GM23338 (cell line): Measurements from ENCODE around the gene PPP2R2B. TPM values are rescaled to one million over a fixed set of nuclear protein-coding genes. Genes with fewer than 3 reads are reported as not detected.

Experiments used
- ATAC-seq: fragments of 200-7000 bp; cut with Tn5 transposase; 3 replicates; pipeline ENCODE4 v1.9.1; 2020
- DNase-seq: peaks from one replicate; pipeline ENCODE4 v3.0.0-alpha.2; 2015; ENCODE audit warnings: low spot score
- H2AFZ ChIP-seq: fragments of 200-600 bp; sonication (generic); 2 replicates; pipeline ENCODE4 v1.8.0; 2016; ENCODE audit warnings: antibody characterized with exemption, mild to moderate bottlenecking, moderate library complexity
- H3F3A ChIP-seq: fragments of 200-600 bp; sonication (generic); replicated peaks from 2 replicates; pipeline ENCODE4 v1.8.0; 2017; ENCODE audit warnings: antibody characterized with exemption, mixed run types, low read depth
- H3K27ac ChIP-seq: fragments of 200-600 bp; sonication (generic); 2 replicates; pipeline ENCODE4 v1.6.1; 2016; ENCODE audit warnings: low read depth
- H3K27me3 ChIP-seq: fragments of 200-600 bp; sonication (generic); 2 replicates; pipeline ENCODE4 v1.8.0; 2016; ENCODE audit warnings: mild to moderate bottlenecking, mixed run types, moderate library complexity; ENCODE audit not compliant: insufficient read depth
- H3K36me3 ChIP-seq: fragments of 200-600 bp; sonication (generic); 2 replicates; pipeline ENCODE4 v1.8.0; 2016; ENCODE audit warnings: mild to moderate bottlenecking; ENCODE audit not compliant: insufficient read depth
- H3K4me1 ChIP-seq: fragments of 200-600 bp; sonication (generic); 2 replicates; pipeline ENCODE4 v1.8.0; 2016; ENCODE audit warnings: mild to moderate bottlenecking, moderate library complexity; ENCODE audit not compliant: insufficient read depth
- H3K4me2 ChIP-seq: fragments of 200-600 bp; sonication (generic); 2 replicates; pipeline ENCODE4 v1.7.1; 2017; ENCODE audit warnings: mixed run types
- H3K4me3 ChIP-seq: fragments of 200-600 bp; sonication (generic); 2 replicates; pipeline ENCODE4 v1.6.1; 2016; ENCODE audit warnings: mixed run types
- H3K79me2 ChIP-seq: fragments of 200-600 bp; sonication (generic); replicated peaks from 2 replicates; pipeline ENCODE4 v1.8.0; 2017; ENCODE audit warnings: mild to moderate bottlenecking; ENCODE audit not compliant: insufficient read depth
- H3K9me2 ChIP-seq: fragments of 200-600 bp; sonication (generic); 2 replicates; pipeline ENCODE4 v1.8.0; 2017; ENCODE audit not compliant: insufficient read depth
- H4K20me1 ChIP-seq: fragments of 200-600 bp; sonication (generic); replicated peaks from 2 replicates; pipeline ENCODE4 v1.8.0; 2017; ENCODE audit warnings: mild to moderate bottlenecking; ENCODE audit not compliant: insufficient read depth
- H3K27ac Mint-ChIP-seq: 2 replicates; pipeline ENCODE4 v1.8.0; 2020; ENCODE audit warnings: inconsistent platforms, mild to moderate bottlenecking, moderate library complexity, mixed read lengths
- H3K27me3 Mint-ChIP-seq: 3 replicates; pipeline ENCODE4 v1.8.0; 2022; ENCODE audit warnings: low read depth, mild to moderate bottlenecking, moderate library complexity, mixed read lengths, inconsistent platforms; ENCODE audit not compliant: insufficient read depth, poor library complexity
- H3K36me3 Mint-ChIP-seq: 3 replicates; pipeline ENCODE4 v1.8.0; 2021; ENCODE audit warnings: low read depth, mild to moderate bottlenecking, inconsistent platforms, moderate library complexity, mixed read lengths
- H3K4me1 Mint-ChIP-seq: 3 replicates; pipeline ENCODE4 v1.8.0; 2020; ENCODE audit warnings: mild to moderate bottlenecking, inconsistent platforms, mixed read lengths
- H3K4me3 Mint-ChIP-seq: 3 replicates; pipeline ENCODE4 v1.8.0; 2021; ENCODE audit warnings: moderate library complexity, mild to moderate bottlenecking, inconsistent platforms, mixed read lengths
- H3K9me3 Mint-ChIP-seq: 3 replicates; pipeline ENCODE4 v1.8.0; 2020; ENCODE audit warnings: moderate library complexity, mild to moderate bottlenecking, inconsistent platforms, mixed read lengths
- CREB1 ChIP-seq: fragments of 250-450 bp; sonication (Bioruptor Pico); IDR thresholded peaks from 2 replicates; pipeline ENCODE4 v1.5.0; 2020; ENCODE audit warnings: low read depth, mild to moderate bottlenecking, moderate library complexity
- EZH2 ChIP-seq: fragments of 200-600 bp; sonication (generic); IDR thresholded peaks from one replicate; pipeline ENCODE4 v1.8.0; 2017; ENCODE audit warnings: antibody characterized with exemption, mild to moderate bottlenecking, low read depth; ENCODE audit not compliant: unreplicated experiment
- JUNB ChIP-seq: IDR thresholded peaks from one replicate; pipeline ENCODE4 v1.6.1; 2016; ENCODE audit warnings: antibody characterized with exemption; ENCODE audit not compliant: unreplicated experiment
- POLR2AphosphoS5 ChIP-seq: IDR thresholded peaks from 2 replicates; pipeline ENCODE4 v1.6.1; 2016; ENCODE audit warnings: antibody characterized with exemption, low read depth
- ZNF114 ChIP-seq: fragments of 250-450 bp; sonication (Bioruptor Pico); IDR thresholded peaks from 2 replicates; pipeline ENCODE4 v1.5.0; 2020; ENCODE audit warnings: mild to moderate bottlenecking, moderate library complexity
- ZNF331 ChIP-seq: fragments of 250-450 bp; sonication (Bioruptor Pico); IDR thresholded peaks from 2 replicates; pipeline ENCODE4 v1.5.0; 2020; ENCODE audit warnings: low read depth, mild to moderate bottlenecking, moderate library complexity
- polyA plus RNA-seq: library from polyadenylated mRNA; unstranded; fragments of >200 nt; fragmentation: Nextera tagmentation; extraction: Ambion mirVana; gene quantifications from 2 replicates; pipeline ENCODE4 v1.2.1, GENCODE V29; 2016
- total RNA-seq: library from RNA; depleted of rRNA; stranded (reverse); fragments of >200 nt; shearing (Covaris generic); gene quantifications from 2 replicates; pipeline ENCODE4 v1.2.3, GENCODE V29; 2014
- TF ChIP-seq, protein P1 (sequence below): IDR thresholded peaks from one replicate; pipeline ENCODE4 v1.6.1; 2018; ENCODE audit warnings: antibody characterized with exemption; ENCODE audit not compliant: unreplicated experiment
- TF ChIP-seq, protein P2 (sequence below), 2 experiments: fragments of 200-600 bp in 1 of 2; sonication (generic) in 1 of 2; conservative IDR thresholded peaks; 2 replicates each; pipeline versions ENCODE4 v1.5.1 to v1.6.1; 2016 to 2017; ENCODE audit warnings: antibody characterized with exemption in 2 of 2, low read depth in 2 of 2, mild to moderate bottlenecking in 2 of 2, moderate library complexity in 1 of 2
- TF ChIP-seq, protein P3 (sequence below): IDR thresholded peaks from 2 replicates; pipeline ENCODE4 v1.6.1; 2016; ENCODE audit warnings: antibody characterized with exemption

PPP2R2B gene
- total and polyA plus RNA-seq, 2 experiments from 2014 or later: 21.3 to 33.9 TPM

DNA sequence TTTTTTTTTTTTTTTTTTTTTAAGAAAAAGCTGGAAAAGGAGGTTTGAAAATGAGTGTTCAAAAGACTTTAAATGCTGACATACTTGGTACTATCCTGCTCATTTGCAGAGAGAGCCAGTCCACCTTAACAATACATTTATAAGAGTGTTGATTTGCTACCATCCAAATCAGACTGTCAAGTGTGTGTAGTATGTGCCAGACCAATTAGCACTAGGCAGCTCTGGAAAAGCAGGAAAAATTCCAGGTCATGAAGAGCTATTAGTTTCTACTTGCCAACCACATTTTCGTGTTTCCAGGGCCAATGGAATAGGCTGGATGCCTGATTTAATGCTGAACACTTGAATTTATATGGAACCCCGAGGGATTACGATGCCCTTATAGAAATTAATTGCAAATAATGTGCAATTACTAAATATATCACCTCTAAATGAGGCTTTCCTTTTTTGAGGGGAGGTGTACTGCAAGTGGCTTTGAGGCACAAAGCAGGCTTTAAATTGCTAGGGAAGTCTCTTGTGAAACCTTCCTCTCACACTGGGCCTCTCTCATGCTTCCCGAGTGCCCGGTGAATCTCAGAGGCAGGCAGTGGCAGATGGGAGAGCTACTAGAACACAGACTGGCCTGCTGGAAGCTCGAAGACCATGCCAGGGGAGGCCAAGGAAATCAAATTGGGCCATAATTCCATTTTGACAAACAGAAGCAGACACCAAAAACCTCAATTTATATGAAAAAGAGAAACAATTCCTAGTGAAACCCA lies 178.7 kb downstream of the PPP2R2B start:
- H3K27ac Mint-ChIP-seq: no peak overlapping the region; the same call in 1 of the 2 replicates
- TF ChIP-seq, protein P1, sequence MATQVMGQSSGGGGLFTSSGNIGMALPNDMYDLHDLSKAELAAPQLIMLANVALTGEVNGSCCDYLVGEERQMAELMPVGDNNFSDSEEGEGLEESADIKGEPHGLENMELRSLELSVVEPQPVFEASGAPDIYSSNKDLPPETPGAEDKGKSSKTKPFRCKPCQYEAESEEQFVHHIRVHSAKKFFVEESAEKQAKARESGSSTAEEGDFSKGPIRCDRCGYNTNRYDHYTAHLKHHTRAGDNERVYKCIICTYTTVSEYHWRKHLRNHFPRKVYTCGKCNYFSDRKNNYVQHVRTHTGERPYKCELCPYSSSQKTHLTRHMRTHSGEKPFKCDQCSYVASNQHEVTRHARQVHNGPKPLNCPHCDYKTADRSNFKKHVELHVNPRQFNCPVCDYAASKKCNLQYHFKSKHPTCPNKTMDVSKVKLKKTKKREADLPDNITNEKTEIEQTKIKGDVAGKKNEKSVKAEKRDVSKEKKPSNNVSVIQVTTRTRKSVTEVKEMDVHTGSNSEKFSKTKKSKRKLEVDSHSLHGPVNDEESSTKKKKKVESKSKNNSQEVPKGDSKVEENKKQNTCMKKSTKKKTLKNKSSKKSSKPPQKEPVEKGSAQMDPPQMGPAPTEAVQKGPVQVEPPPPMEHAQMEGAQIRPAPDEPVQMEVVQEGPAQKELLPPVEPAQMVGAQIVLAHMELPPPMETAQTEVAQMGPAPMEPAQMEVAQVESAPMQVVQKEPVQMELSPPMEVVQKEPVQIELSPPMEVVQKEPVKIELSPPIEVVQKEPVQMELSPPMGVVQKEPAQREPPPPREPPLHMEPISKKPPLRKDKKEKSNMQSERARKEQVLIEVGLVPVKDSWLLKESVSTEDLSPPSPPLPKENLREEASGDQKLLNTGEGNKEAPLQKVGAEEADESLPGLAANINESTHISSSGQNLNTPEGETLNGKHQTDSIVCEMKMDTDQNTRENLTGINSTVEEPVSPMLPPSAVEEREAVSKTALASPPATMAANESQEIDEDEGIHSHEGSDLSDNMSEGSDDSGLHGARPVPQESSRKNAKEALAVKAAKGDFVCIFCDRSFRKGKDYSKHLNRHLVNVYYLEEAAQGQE: no peak
- TF ChIP-seq ZNF331 (CRISPR knock-in tag) (no peak), ZNF114 (CRISPR knock-in tag) (no peak), POLR2AphosphoS5 (no peak), EZH2 (no peak), CREB1 (CRISPR knock-in tag) (no peak), JUNB (no peak)
- TF ChIP-seq, protein P2, sequence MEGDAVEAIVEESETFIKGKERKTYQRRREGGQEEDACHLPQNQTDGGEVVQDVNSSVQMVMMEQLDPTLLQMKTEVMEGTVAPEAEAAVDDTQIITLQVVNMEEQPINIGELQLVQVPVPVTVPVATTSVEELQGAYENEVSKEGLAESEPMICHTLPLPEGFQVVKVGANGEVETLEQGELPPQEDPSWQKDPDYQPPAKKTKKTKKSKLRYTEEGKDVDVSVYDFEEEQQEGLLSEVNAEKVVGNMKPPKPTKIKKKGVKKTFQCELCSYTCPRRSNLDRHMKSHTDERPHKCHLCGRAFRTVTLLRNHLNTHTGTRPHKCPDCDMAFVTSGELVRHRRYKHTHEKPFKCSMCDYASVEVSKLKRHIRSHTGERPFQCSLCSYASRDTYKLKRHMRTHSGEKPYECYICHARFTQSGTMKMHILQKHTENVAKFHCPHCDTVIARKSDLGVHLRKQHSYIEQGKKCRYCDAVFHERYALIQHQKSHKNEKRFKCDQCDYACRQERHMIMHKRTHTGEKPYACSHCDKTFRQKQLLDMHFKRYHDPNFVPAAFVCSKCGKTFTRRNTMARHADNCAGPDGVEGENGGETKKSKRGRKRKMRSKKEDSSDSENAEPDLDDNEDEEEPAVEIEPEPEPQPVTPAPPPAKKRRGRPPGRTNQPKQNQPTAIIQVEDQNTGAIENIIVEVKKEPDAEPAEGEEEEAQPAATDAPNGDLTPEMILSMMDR (conservative IDR thresholded peaks at IDR 0.05; ENCODE audit: low read depth in 2 of 2): no peak
- TF ChIP-seq, protein P3, sequence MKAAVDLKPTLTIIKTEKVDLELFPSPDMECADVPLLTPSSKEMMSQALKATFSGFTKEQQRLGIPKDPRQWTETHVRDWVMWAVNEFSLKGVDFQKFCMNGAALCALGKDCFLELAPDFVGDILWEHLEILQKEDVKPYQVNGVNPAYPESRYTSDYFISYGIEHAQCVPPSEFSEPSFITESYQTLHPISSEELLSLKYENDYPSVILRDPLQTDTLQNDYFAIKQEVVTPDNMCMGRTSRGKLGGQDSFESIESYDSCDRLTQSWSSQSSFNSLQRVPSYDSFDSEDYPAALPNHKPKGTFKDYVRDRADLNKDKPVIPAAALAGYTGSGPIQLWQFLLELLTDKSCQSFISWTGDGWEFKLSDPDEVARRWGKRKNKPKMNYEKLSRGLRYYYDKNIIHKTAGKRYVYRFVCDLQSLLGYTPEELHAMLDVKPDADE: no peak

More for the DNA sequence above, 178.7 kb downstream of the PPP2R2B start:
- Mint-ChIP-seq H3K27me3 (no peaks in the 10 kb centered on the region), H3K4me1 (peaks cover 34% of the 10 kb centered on the region), H3K4me3 (no peak overlapping the region), H3K36me3 (peaks cover 9% of the 10 kb centered on the region; the same call in 2 of the 3 replicates), H3K9me3 (no peaks in the 10 kb centered on the region)
- Histone ChIP-seq H3K4me2 (no peak overlapping the region), H3F3A (no peaks in the 10 kb centered on the region), H4K20me1 (no peaks in the 10 kb centered on the region), H3K27me3 (no peaks in the 10 kb centered on the region), H3K36me3 (no peaks in the 10 kb centered on the region), H3K9me2 (no peaks in the 10 kb centered on the region), H3K79me2 (no peaks in the 10 kb centered on the region), H3K4me3 (no peak overlapping the region), H3K4me1 (peaks cover 33% of the 10 kb centered on the region), H2AFZ (no peak overlapping the region), H3K27ac (no peak overlapping the region)
- DNase-seq (no peak), ATAC-seq (no peak; the same call in none of the 3 replicates)
